HG02885 (cell line): Measurements from ENCODE around the gene KIF1A.
"Not testable (repeated sequence)": the region's sequence is repeated elsewhere in the genome, so short reads cannot be mapped to it uniquely, and the experiment has no call there.

Experiments
- ATAC-seq: cut with Tn5 transposase; IDR thresholded peaks from one replicate; pipeline ENCODE4 v1.9.1; 2021; ENCODE audit warnings: mild to moderate bottlenecking; ENCODE audit not compliant: unreplicated experiment, poor library complexity

Gene KIF1A

GRCh38 chr2:240691631-240692420 lies 128.2 kb downstream of the KIF1A start, which contains the start of gene AQP12A:
AQP12A (plus strand) TSS chr2:240691866; CDS start chr2:240691914, 48 bp downstream.
- ATAC-seq: not testable (repeated sequence)

DNA sequence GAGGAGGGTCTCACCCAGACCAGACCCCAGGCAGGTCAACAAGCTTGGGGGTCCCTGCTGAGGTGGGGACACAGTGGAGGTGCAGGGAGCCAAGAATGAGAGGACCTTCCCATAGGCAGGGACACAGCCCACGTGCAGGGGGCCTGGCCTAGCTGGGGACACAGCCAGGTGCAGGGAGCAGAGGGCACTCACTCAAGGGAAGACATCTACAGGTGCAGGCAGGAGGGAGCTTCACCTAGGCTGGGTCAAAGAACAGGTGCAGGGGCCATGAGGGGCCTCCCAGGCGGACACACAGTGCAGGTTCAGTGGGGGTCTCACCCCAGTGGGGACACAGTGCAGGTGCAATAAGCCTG lies 129.0 kb downstream of the KIF1A start:
- not testable (repeated sequence) for ATAC-seq

GRCh38 chr2:240690421-240691074 lies 129.5 kb downstream of the KIF1A start:
- not testable (repeated sequence) for ATAC-seq

DNA sequence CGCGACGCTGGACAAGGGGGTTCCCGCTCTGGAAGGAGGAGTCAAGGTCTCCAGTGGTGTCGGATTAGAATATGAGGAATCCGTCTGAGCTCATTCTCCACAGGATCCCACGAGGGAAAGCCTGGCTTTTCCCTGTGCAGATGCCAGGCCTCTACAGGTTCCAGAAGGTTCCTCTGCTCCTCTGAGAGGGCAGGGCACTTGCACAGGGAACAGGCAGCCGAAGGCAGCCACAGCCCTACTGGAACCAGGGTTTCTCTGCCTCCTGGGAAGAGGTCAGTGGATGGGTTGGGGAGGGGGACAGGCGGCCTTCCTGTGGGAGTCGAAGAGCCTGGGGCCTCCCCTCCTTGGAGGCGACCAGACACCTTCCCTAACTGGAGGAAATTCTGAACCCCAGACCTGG lies 130.0 kb downstream of the KIF1A start:
- ATAC-seq: no peak

- ATAC-seq: no peak
Measured at GRCh38 chr2:240688553-240688919, 131.5 kb downstream of the KIF1A start.

DNA sequence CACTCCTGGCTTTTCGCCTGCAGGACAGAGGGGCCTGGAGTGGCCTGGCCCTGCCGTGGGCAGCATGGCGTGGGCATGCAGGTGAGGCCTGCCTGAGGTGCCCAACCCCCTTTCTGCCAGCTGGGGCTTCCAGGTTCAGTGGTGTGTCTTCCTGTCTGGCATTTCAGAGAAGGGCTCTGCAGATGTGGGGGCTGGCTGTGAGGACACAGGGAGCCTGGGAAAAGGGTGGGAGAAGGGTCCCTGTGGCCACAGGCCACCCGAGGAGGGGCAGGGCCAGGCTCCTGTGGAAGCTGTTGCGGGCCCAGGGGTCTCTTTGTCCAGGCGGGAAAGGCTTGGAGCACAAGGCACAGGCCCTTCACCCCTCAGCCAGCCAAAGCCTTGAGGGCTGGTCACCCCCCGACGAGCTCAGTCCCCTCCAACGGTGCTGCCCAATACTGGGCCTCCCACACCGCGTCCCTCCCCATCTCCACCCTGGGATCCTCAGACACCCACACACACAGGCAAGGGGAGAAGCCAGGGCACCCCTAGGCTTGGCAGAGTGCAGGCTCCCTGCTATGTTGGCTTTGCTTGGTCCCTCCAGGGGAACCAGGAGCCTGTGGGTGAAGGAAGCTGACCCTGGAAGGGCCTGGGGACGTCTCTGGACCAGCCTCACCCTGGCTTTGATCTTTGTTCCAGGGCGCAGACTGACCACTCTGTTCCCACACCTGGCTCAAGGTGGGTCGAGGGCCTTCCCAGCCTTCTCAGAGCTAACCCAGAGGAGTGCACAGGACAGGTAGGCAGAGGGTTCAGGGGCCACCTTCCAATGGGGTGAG lies 132.1 kb downstream of the KIF1A start:
- no peak for ATAC-seq

DNA sequence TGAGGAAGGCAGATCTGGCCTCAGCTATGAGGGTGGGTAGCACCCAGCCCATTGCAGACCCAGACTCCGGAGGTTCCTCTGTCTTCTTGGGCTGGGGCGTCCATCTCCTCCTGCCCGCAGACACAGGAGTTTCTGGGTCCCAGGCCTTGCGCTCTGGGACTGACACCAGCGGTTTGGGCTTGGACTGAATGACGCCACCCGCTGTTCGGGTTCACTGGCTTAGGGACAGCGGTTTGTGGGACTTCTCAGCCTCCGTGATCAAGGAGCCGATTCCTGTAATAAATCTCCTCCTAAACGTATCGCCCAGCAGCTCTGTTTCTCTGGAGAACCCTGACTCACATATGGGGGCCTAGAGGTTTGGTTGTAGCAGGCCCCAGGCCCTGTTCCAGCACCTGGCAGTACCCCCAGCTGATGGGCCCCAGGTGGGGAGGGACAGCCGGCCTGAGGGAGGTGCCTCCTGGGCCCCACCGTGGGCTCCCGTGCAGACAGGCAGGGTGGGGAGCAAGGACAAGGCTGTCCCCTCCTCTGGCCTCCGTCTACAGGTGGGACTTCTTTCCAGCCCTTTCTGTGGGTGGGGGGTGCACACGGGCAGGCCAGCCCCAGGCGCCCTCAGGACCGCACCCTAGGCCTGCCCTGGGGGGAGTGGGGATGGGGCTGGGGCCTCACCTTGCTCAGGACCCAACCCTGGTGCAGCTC lies 132.8 kb downstream of the KIF1A start:
- no peak for ATAC-seq

DNA sequence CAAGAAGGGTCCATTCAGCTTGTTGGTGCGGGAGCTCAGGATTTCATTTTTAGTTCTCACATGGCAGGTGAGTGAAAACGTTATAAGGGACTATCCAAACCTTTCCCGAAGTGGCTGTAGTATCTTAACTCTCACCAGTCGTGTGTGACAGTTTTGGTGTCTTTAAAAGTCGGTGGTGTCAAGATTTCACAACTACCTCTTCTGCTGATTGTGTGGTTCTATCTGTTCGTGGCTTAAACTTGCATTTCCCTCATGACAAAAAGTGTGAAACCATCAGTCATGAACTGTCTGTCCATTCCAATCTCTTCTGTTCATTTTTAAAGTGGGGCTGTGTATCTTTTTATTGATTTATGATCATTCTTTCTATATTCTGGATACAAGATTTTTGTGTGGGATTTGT lies 133.6 kb downstream of the KIF1A start:
- no peak for ATAC-seq

- ATAC-seq: no peak
Measured at GRCh38 chr2:240685771-240686371, 134.1 kb downstream of the KIF1A start.

- not testable (repeated sequence) for ATAC-seq
Measured at GRCh38 chr2:240683980-240684728, 135.9 kb downstream of the KIF1A start.

DNA sequence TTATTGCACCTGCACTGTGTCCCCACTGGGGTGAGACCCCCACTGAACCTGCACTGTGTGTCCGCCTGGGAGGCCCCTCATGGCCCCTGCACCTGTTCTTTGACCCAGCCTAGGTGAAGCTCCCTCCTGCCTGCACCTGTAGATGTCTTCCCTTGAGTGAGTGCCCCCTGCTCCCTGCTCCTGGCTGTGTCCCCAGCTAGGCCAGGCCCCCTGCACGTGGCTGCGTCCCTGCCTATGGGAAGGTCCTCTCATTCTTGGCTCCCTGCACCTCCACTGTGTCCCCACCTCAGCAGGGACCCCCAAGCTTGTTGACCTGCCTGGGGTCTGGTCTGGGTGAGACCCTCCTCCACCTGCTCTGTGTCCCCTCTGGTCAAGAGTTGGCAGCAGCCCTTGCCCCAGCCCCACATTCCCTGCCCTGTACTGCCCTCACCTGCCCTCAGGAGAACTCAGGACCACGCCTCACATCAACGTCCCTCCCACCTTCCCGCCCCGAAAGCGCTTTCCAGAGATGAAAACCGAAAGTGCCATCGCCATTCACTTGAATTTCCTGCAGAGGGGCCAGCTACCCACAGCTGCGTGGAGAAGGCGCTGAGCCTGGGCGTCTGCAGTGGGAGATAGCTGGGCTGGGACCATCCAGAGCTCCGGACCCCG lies 136.6 kb downstream of the KIF1A start:
- not testable (repeated sequence) for ATAC-seq

DNA sequence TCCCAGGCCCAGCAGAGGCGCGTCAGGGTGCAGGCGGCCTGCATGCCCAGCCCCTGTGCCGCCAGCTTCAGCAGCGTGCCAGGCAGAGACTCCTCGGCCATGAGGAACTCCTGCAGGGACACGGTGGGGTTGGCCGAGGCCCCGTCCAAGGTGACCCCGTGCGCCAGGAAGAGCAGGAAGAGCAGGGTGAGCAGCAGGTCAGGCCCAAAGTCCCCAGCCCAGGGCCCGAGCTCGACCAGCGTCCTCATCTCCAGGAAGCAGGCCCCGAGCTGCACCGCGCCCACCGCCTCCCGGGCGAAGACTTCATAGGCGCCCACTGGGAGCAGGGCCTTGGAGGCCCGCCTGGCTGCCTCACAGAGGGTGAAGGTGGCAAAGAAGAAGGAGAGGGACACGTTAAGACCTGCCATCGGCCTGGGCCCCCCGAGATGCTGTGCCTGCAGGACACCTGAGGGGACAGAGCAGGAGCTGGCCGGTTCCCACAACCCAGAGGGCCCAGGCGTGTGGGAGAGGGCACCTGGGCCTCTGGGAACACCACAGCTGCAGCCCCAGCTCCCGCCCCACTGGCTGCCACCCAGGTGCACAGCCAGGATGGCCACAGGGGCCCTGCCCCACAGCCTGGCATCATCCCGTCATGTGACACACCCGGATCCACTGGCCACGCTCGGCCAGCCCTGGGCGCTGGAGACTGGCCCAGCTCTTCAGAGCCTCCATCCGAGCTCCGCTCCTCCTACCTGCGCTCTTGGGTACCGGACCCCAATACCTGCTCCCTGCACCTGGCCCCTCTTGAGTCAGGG lies 137.4 kb downstream of the KIF1A start, which contains the start of gene AQP12B:
TSS of gene AQP12B (minus strand) at position 455 of the 794 bp plus-strand sequence. CDS start at position 407, 48 bp downstream.
- not testable (repeated sequence) for ATAC-seq

DNA sequence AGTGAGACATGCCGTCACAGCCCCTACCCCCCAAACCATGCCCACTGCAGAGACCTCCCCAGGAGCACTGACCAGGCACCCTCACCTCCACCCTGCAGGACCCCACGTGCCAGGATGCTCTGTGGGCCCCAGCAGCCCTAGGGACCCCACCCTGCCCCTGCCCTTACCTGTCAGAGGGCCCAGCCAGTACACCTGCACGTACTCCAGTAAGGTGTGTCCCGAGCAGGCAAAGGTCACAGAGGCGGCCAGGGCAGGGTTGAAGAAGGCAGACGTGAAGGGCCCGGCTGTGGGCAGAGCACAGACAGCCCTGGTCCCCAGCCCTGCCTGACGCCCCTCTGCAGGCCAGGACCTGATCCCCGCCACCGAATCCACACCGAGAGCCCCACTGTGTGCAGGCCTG lies 139.8 kb downstream of the KIF1A start:
- not testable (repeated sequence) for ATAC-seq

DNA sequence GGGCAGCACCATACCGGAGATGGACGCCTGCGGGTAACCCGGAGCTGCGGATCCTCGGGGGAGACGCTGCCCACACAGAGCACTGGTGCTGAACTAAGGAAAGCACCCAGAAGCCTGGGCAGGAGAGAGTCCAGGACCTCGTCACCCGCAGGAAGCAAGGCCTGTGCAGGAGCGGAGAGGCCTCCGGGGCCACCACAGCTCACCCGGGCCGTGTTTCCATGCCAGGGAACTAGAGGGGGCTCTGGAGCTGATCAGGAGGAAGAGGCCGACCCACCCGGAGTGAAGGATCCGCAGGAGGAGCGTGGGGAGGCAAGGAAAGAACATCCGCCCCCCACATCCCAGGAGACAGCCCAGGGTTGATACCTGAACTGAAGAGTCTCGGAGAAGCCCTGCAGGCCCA lies 141.1 kb downstream of the KIF1A start:
- not testable (repeated sequence) for ATAC-seq

DNA sequence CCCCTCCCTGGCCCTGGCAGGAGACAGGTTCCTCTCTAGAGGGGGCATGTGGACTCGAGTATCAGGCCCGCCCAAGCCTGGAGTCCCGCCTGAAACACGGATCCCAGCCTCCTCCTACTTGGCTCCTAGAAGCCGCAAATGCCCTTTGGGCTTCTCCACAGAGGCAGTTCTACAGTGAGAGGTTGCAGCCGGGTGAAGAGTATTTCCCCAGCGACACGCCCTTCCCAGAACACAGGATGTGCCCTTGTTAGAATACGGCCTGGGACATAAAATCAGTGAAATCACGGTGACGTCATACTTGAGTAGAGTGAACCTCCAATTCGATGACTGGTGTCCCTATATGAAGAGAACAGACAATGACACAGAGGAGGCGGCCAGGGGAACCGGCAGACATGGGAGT lies 142.0 kb downstream of the KIF1A start:
- not testable (repeated sequence) for ATAC-seq

DNA sequence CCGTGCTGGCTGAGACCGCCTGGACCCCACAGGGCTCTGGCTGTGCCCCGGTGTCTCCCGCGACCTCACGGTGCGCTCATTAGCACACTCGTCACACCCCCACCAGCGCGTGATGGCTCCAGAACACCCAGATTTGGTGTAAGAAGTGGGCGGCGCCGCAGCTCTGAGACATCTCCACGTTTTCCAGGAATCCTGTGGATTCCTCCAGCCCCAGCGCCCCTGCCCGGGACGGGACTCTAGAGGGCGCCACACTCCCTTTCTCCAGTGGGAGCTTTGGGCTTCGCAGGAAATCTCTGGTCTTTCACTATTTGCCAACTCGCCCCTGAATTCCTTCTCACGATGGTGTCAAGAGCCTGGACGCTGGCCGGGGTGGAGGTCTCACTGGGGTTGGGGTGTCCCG lies 144.7 kb downstream of the KIF1A start:
- ATAC-seq: not testable (repeated sequence)

- ATAC-seq: not testable (repeated sequence)
Measured at GRCh38 chr2:240674461-240675184, 145.4 kb downstream of the KIF1A start.
